NK-92 (cell line): ENCODE measurements around the gene LILRB3.
"Not testable (repeated sequence)": the region's sequence is repeated elsewhere in the genome, so short reads cannot be mapped to it uniquely, and the experiment has no call there.

Experiments used
- DNase-seq: peaks from one replicate; lab custom pipeline; 2025; ENCODE audit not compliant: unreplicated experiment; lab: John Stamatoyannopoulos, UW

Gene LILRB3

GRCh38 chr19:54242646-54243045 is 19.8 kb upstream of the LILRB3 start, which contains the start of gene LILRA6:
LILRA6 (minus strand) TSS chr19:54242790.
- not testable (repeated sequence) for DNase-seq

- not testable (repeated sequence) for DNase-seq
Observed at GRCh38 chr19:54242234-54242633, 19.4 kb upstream of the LILRB3 start.

- DNase-seq, result not testable (repeated sequence)
Observed at GRCh38 chr19:54240372-54241336, 17.8 kb upstream of the LILRB3 start.

- not testable (repeated sequence) for DNase-seq
Observed at GRCh38 chr19:54239491-54240371, 16.9 kb upstream of the LILRB3 start.

- no peak for DNase-seq
Observed at GRCh38 chr19:54233941-54234340, 11.1 kb upstream of the LILRB3 start.

GRCh38 chr19:54231077-54231931 is 8.5 kb upstream of the LILRB3 start:
- no peak for DNase-seq

GRCh38 chr19:54230031-54230430 is 7.2 kb upstream of the LILRB3 start:
- DNase-seq, result no peak

- DNase-seq, result no peak
Observed at GRCh38 chr19:54229146-54229545, 6.3 kb upstream of the LILRB3 start.

- DNase-seq, result not testable (repeated sequence)
Observed at GRCh38 chr19:54224619-54225018, 1.8 kb upstream of the LILRB3 start.

GRCh38 chr19:54223937-54224281 is 1.1 kb upstream of the LILRB3 start:
- not testable (repeated sequence) for DNase-seq

- not testable (repeated sequence) for DNase-seq
Observed at GRCh38 chr19:54223277-54223936, 600 bp upstream of the LILRB3 start.

GRCh38 chr19:54221947-54222346 is 860 bp downstream of the LILRB3 start:
- not testable (repeated sequence) for DNase-seq

GRCh38 chr19:54219702-54220101 is 3.1 kb downstream of the LILRB3 start:
- DNase-seq, result not testable (repeated sequence)

GRCh38 chr19:54218960-54219661 is 3.7 kb downstream of the LILRB3 start:
- DNase-seq, result no peak

- DNase-seq, result no peak
Observed at GRCh38 chr19:54218259-54218658, 4.5 kb downstream of the LILRB3 start.

GRCh38 chr19:54217517-54218247 is 5.1 kb downstream of the LILRB3 start:
- not testable (repeated sequence) for DNase-seq

- no peak for DNase-seq
Observed at GRCh38 chr19:54216869-54217268, 5.9 kb downstream of the LILRB3 start.

GRCh38 chr19:54214734-54215133 is 8.1 kb downstream of the LILRB3 start:
- not testable (repeated sequence) for DNase-seq

GRCh38 chr19:54214217-54214616 is 8.6 kb downstream of the LILRB3 start:
- not testable (repeated sequence) for DNase-seq
